ENCODE data around the gene MPRIP. TPM values are rescaled to one million over a fixed set of nuclear protein-coding genes. Genes with fewer than 3 reads are reported as not detected.
A peak's percentile ranks its signal among the peaks of the same experiment; 100 is the strongest.

Gene MPRIP
- total and polyA plus RNA-seq, 2 of the 13 experiments (the other 11 are each of a cell fraction or from before 2014, with no cell fraction given) = 50.2 to 52.4 TPM

DNA sequence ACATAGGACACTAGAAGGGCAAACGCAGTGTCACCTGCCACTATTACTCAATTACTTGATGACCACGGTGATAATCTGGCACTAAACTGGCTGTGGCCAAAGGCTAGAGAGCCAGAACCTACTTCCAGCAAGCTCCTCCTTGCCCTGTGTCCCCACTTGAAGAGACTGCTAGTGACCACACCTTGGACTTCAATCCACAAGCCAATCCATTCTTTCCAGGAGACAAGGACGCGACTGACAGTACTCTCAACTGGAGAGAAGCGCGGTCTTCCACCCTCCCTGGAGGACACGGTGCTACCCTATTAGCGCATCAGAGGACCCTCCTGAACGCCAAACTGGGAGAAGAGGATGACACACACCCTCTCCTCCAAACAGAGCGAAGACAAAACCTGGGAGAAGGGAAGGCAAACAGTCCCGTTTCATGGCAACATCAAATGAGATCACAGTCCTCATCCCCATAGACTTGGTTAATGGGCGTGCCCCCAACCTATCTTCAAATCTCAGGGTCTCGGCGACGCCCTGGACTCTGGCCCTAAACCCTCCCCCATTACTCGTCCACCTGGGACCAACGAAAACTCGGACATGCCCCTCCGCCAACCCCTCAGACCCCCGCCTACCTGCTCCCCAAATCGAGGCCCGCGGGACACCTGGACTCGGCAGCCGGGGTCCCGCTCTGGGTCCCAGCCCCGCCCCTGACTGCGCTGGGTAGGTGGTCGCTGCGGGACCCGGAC is 194.2 kb downstream of the MPRIP start (continued):
- TF ChIP-seq, protein P1, sequence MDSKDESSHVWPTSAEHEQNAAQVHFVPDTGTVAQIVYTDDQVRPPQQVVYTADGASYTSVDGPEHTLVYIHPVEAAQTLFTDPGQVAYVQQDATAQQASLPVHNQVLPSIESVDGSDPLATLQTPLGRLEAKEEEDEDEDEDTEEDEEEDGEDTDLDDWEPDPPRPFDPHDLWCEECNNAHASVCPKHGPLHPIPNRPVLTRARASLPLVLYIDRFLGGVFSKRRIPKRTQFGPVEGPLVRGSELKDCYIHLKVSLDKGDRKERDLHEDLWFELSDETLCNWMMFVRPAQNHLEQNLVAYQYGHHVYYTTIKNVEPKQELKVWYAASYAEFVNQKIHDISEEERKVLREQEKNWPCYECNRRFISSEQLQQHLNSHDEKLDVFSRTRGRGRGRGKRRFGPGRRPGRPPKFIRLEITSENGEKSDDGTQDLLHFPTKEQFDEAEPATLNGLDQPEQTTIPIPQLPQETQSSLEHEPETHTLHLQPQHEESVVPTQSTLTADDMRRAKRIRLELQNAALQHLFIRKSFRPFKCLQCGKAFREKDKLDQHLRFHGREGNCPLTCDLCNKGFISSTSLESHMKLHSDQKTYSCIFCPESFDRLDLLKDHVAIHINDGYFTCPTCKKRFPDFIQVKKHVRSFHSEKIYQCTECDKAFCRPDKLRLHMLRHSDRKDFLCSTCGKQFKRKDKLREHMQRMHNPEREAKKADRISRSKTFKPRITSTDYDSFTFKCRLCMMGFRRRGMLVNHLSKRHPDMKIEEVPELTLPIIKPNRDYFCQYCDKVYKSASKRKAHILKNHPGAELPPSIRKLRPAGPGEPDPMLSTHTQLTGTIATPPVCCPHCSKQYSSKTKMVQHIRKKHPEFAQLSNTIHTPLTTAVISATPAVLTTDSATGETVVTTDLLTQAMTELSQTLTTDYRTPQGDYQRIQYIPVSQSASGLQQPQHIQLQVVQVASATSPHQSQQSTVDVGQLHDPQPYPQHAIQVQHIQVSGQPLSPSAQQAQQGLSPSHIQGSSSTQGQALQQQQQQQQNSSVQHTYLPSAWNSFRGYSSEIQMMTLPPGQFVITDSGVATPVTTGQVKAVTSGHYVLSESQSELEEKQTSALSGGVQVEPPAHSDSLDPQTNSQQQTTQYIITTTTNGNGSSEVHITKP (CRISPR knock-in tag; IDR thresholded peaks at IDR 0.05; ENCODE audit: low read depth) = no peak
- TF ChIP-seq HOXA7 (CRISPR knock-in tag; IDR thresholded peaks at IDR 0.05) = no peak
- TF ChIP-seq, protein P2, sequence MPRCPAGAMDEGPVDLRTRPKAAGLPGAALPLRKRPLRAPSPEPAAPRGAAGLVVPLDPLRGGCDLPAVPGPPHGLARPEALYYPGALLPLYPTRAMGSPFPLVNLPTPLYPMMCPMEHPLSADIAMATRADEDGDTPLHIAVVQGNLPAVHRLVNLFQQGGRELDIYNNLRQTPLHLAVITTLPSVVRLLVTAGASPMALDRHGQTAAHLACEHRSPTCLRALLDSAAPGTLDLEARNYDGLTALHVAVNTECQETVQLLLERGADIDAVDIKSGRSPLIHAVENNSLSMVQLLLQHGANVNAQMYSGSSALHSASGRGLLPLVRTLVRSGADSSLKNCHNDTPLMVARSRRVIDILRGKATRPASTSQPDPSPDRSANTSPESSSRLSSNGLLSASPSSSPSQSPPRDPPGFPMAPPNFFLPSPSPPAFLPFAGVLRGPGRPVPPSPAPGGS (CRISPR knock-in tag; IDR thresholded peaks at IDR 0.05) = peak; percentile 27; the same call in 1 of the 2 replicates
- TF ChIP-seq DNMT3B (CRISPR knock-in tag; conservative IDR thresholded peaks at IDR 0.05) = no peak
- TF ChIP-seq, protein P3, sequence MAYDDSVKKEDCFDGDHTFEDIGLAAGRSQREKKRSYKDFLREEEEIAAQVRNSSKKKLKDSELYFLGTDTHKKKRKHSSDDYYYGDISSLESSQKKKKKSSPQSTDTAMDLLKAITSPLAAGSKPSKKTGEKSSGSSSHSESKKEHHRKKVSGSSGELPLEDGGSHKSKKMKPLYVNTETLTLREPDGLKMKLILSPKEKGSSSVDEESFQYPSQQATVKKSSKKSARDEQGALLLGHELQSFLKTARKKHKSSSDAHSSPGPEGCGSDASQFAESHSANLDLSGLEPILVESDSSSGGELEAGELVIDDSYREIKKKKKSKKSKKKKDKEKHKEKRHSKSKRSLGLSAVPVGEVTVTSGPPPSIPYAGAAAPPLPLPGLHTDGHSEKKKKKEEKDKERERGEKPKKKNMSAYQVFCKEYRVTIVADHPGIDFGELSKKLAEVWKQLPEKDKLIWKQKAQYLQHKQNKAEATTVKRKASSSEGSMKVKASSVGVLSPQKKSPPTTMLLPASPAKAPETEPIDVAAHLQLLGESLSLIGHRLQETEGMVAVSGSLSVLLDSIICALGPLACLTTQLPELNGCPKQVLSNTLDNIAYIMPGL (CRISPR knock-in tag; IDR thresholded peaks at IDR 0.05; ENCODE audit: borderline replicate concordance in 1 of 2, low read depth in 1 of 2) = no peak
- no peak for TF ChIP-seq ZEB1 (IDR thresholded peaks at IDR 0.05; ENCODE audit: insufficient replicate concordance, low read depth)
- TF ChIP-seq NFKBIZ (CRISPR knock-in tag; IDR thresholded peaks at IDR 0.05) = no peak
- TF ChIP-seq MED13 (CRISPR knock-in tag; IDR thresholded peaks at IDR 0.05) = no peak
- no peak for TF ChIP-seq IKZF4 (CRISPR knock-in tag; IDR thresholded peaks at IDR 0.05; ENCODE audit: borderline replicate concordance, low read depth, not compliant biosample characterization)
- no peak for TF ChIP-seq REPIN1 (CRISPR knock-in tag; IDR thresholded peaks at IDR 0.05; ENCODE audit: borderline replicate concordance, low read depth)
- no peak for TF ChIP-seq NCOA5 (CRISPR knock-in tag; IDR thresholded peaks at IDR 0.05)
- TF ChIP-seq KDM6A (CRISPR knock-in tag; IDR thresholded peaks at IDR 0.05; ENCODE audit: low read depth) = no peak
- TF ChIP-seq, protein P4, sequence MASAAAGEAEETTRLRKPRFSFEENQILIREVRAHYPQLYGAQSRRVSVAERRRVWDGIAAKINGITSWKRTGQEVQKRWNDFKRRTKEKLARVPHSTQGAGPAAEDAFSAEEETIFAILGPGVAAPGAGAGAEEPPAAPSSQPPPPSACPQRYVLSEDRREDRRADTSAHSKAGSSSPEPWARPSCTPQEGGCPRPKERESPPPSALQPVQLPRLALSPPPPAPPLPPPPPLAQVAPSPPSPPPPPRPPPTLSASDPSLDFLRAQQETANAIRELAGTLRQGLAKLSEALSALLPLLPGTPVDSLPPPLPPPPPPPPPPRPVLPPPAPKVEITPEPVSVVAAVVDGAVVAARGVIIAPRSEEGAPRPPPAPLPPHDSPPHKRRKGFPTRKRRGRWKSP (CRISPR knock-in tag; IDR thresholded peaks at IDR 0.05) = no peak; the same call in 1 of the 2 replicates
- TF ChIP-seq ZNF350 (CRISPR knock-in tag; IDR thresholded peaks at IDR 0.05; ENCODE audit: borderline replicate concordance, low read depth) = no peak
- no peak for TF ChIP-seq ZMYM2 (CRISPR knock-in tag; IDR thresholded peaks at IDR 0.05)
- TF ChIP-seq TGIF2 (CRISPR knock-in tag; IDR thresholded peaks at IDR 0.05) = no peak
- no peak for TF ChIP-seq ELF3 (CRISPR knock-in tag; IDR thresholded peaks at IDR 0.05)
- TF ChIP-seq, protein P5, sequence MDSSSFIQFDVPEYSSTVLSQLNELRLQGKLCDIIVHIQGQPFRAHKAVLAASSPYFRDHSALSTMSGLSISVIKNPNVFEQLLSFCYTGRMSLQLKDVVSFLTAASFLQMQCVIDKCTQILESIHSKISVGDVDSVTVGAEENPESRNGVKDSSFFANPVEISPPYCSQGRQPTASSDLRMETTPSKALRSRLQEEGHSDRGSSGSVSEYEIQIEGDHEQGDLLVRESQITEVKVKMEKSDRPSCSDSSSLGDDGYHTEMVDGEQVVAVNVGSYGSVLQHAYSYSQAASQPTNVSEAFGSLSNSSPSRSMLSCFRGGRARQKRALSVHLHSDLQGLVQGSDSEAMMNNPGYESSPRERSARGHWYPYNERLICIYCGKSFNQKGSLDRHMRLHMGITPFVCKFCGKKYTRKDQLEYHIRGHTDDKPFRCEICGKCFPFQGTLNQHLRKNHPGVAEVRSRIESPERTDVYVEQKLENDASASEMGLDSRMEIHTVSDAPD (CRISPR knock-in tag; IDR thresholded peaks at IDR 0.05) = no peak
- no peak for TF ChIP-seq ZFP62 (CRISPR knock-in tag; IDR thresholded peaks at IDR 0.05)
